GM13977 (cell line): Measurements from ENCODE around the gene CDH6.

Experiments used
- DNase-seq: peaks from one replicate; pipeline ENCODE4 v3.0.0; 2012; ENCODE audit warnings: low spot score
- CTCF ChIP-seq: IDR thresholded peaks from 2 replicates; pipeline ENCODE4 v1.5.1; 2012; ENCODE audit warnings: mild to moderate bottlenecking, control low read depth; ENCODE audit not compliant: insufficient read depth; ENCODE audit errors: extremely low read depth, missing control alignments
- in situ Hi-C: fragments of 300-500 bp; cut with MboI; formaldehyde crosslinking; loops from one replicate; pipeline ENCODE4 v1.12.0; 2022; ENCODE audit warnings: low sequenced_read_pairs, low pct_unique_long_range_greater_than_20kb, mixed read lengths, inconsistent platforms; ENCODE audit not compliant: unreplicated experiment

The CDH6 gene

GRCh38 chr5:31158686-31159085 is 34.8 kb upstream of the CDH6 start:
- no peak for DNase-seq
- in situ Hi-C loops, result no loop called here
- no peak for TF ChIP-seq CTCF

- no peak for TF ChIP-seq CTCF
- DNase-seq, result no peak
- in situ Hi-C loops, result no loop called here
Measured at GRCh38 chr5:31161781-31162181, 31.7 kb upstream of the CDH6 start.

GRCh38 chr5:31165729-31166128 is 27.8 kb upstream of the CDH6 start:
- TF ChIP-seq CTCF, result no peak
- in situ Hi-C loops, result no loop called here
- no peak for DNase-seq

GRCh38 chr5:31169379-31169778 is 24.1 kb upstream of the CDH6 start:
- DNase-seq, result no peak
- no peak for TF ChIP-seq CTCF
- in situ Hi-C loops, result no loop called here

GRCh38 chr5:31172881-31173280 is 20.6 kb upstream of the CDH6 start:
- no peak for DNase-seq
- in situ Hi-C loops, result no loop called here
- TF ChIP-seq CTCF, result no peak

GRCh38 chr5:31173614-31174013 is 19.9 kb upstream of the CDH6 start:
- in situ Hi-C loops, result no loop called here
- DNase-seq, result no peak
- TF ChIP-seq CTCF, result no peak

- no peak for TF ChIP-seq CTCF
- in situ Hi-C loops, result no loop called here
- DNase-seq, result no peak
Measured at GRCh38 chr5:31181376-31181987, 12.0 kb upstream of the CDH6 start.
